HG02970 (cell line): ENCODE data around the gene REEP6.
"Not testable (repeated sequence)": the region's sequence is repeated elsewhere in the genome, so short reads cannot be mapped to it uniquely, and the experiment has no call there.

Experiments used
- ATAC-seq: cut with Tn5 transposase; IDR thresholded peaks from one replicate; pipeline ENCODE4 v1.9.1; 2021; ENCODE audit warnings: mild to moderate bottlenecking, moderate library complexity, moderate number of reproducible peaks; ENCODE audit not compliant: unreplicated experiment, low FRiP score

The REEP6 gene

DNA sequence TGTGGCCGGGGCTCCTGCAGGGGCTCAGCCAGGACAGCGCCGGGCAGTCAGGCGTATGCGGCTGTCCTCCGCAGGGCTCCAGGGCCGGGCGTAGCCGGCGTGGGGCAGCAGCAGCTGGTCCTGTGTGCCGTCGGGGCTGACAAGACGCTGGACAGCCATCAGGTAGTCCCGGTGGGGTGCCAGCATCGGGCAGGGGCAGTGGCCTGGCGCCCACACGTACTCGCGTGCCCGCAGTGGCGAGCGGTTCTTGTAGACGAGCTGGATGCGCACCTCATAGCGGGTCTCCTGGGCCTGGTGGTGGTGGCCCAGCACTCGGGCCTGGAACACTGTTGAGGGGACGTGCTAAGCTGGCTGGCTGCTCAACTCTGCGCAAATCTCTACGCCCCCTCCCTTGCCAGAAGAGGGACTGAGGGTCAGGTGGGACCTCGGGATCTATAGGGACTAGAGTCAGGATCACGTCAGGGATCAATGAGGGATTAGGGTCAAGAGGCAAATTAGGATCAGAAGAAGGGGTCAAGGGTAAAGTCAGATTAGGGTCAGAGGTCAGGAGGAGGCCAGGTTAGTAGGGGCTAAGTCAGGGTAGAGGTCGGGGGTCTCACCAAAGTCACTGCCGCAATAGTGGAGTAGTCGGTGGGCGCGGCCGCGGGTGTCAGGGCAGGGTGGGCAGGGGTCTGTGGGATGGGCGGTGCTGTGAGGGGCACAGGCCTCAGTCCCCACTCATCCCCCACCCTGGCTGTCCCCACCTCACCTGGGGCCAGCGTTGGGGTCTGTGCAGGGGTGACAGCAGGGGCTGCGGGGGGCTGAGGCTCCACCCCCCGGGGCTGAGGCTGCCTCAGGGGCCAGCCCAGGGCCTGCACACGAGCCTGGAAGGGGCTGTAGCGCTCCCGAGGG, 15.3 kb downstream of the REEP6 start:
- ATAC-seq = no peak

GRCh38 chr19:1507192-1507660, 16.2 kb downstream of the REEP6 start:
- no peak for ATAC-seq

GRCh38 chr19:1507763-1508506, 17.0 kb downstream of the REEP6 start:
- no peak for ATAC-seq

DNA sequence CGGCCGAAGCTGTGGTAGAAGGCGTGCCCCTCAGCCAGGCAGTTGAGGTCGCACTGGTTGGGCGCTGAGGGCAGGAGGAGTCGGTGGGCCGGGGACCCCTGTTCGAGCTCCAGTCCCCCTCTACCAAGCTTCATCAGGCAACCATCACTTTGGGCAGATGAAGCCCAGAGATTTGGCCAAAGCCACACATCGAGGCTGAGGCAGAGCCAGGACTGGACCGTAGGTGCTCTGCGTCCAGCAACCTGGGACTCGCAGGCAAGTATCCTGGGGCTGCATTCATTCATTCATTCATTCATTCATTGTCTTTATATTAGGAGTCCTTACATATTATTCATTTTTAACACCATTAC, 17.5 kb downstream of the REEP6 start:
- ATAC-seq = no peak

DNA sequence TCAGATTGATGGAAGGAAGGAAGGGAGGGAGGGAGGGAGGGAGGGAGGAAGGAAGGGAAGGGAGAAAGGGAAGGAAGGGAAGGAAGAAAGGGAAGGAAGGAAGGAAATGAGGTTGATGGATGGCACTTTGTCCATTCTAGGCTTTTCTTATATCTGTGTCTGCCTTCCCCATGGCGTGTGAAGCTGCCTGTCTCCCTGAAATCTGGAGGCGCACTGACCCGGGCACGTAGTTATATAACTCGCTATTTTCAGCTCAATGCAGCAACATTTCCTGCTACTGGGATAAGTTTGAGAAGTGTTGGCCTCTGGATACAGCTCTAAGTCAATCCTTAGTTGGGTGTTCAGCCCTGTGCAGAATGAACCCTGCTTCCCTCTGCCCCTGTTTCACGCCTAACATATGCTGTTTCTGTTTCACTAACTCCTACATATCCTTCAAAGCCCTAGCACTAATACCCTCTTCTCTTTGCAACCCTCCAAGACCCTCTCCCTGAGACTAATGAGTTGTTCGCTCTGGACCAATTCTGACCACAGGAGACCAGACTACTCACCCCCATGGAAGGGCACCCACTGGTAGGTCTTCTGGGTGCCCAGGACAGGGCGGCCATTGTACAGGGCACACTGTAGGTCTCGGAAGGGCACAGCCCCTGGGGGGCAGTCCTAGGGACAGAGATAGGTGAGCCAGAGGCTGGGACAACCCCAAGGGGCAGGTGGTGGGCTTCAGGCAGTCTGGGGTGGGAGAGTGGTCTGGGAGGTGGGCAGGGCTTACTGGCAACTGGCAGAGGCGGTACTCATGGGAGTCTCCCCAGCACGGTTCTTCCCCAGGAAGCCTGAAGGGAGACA, 18.8 kb downstream of the REEP6 start:
- ATAC-seq = no peak

DNA sequence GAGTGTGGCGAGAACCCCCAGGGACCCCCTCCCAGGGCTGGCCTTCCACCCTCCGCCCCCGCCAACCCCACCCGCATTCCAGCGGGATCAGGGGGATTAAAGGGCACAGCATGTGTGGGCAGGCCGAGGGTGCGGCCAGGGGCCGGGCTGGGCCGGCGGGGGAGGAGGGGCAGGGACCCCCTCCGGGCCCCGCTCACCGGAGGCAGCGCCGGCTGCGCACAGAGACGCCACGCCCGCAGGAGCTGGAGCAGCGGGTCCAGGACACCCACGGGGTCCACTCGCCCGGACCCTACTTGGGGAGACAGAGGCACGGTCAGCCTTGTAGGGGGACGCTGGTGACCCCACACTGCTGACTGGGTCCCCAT, 19.4 kb downstream of the REEP6 start:
- ATAC-seq = no peak

- ATAC-seq = no peak
Measured at GRCh38 chr19:1510807-1511206, 19.8 kb downstream of the REEP6 start.

- no peak for ATAC-seq
Measured at GRCh38 chr19:1511318-1512317, 20.6 kb downstream of the REEP6 start.

- ATAC-seq = no peak
Measured at GRCh38 chr19:1512671-1513498, 21.9 kb downstream of the REEP6 start, which contains the start of gene ADAMTSL5. Gene ADAMTSL5 (minus strand): TSS chr19:1513019. CDS start chr19:1510943, 2,076 bp downstream.

- ATAC-seq = no peak
Measured at GRCh38 chr19:1513499-1514294, 22.7 kb downstream of the REEP6 start.

- ATAC-seq = no peak
Measured at GRCh38 chr19:1514295-1514661, 23.3 kb downstream of the REEP6 start.

DNA sequence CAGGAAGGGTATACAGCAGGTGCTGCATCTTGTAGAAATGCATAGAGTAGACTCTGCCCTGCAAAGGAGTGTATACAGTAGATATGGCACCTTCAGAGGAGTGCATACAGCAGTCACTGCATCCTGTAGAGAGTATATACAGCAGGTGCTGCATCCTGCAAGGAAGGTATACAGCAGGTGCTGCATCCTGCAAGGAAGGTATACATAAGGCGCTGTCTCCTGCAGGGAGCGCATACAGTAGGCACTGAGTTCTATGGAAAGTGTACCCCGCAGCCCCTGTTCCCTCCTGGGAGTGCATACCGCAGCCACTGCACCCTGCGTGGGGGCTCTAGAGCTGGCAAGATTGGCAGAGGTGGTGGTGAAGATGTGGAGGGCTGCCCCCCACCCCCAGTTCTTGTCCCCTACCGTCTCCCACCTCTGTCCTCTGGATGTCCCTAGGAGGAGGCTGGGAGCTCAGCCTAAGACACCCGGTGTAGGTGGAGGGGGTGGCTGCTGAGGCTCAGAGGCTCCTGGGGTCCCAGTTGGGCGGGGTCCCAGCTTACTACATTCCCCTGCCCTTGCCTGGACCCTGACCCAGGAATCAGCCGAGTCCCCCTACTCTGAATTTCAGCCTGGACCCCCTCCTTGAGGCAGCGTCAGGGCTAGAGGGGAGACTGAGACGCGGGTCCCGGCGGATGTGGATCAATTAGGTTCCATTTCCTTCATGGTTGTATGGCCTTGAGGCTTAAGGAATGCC, 24.2 kb downstream of the REEP6 start:
- no peak for ATAC-seq

DNA sequence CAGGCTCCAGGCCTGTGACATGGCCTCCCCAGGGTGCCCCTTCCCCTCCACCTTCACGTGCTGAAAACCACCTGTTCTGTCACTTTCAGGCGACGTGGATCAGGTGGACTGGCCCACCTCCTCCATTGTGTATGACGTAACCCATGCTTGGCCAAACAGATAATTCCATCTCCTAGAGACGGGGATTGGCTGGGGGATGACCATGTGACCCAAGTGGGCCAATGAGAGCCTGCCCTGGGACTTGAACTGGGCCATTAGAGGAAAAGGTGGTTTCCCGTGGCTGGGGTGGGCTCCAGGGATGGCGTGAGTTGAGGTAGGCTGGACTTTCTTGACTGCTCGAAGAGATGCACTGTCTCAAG, 25.4 kb downstream of the REEP6 start:
- no peak for ATAC-seq

- no peak for ATAC-seq
Measured at GRCh38 chr19:1518471-1518870, 27.5 kb downstream of the REEP6 start.

- ATAC-seq = not testable (repeated sequence)
Measured at GRCh38 chr19:1519802-1520201, 28.8 kb downstream of the REEP6 start.

DNA sequence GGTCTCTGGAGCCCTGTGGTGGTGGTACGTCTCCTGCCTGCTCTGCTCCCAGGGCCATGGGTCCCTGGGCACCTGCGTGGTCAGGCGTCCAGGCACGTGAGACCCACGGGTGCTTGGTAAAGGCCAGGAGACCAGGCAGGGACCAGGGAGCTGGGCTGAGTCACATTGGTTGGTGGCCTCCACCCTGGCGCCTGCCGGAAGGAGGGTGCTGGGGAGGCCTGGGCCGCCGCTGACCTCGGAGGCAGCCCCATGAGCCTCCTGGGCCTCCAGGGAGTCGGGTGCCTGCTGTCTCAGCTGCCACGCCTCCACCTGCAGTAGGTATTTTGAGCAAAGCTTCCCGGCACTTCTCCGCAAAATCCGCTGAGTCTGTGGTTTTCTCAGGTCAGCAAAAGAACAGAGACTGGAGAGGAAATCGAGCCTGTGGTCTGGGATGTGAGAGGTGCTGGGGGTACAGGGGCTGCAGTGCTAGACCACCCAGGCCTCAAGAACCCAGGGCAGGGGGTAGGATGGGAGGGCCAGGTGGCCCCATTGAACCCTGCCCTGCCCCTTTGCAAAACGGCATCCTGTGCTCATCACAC, 29.3 kb downstream of the REEP6 start:
- no peak for ATAC-seq

DNA sequence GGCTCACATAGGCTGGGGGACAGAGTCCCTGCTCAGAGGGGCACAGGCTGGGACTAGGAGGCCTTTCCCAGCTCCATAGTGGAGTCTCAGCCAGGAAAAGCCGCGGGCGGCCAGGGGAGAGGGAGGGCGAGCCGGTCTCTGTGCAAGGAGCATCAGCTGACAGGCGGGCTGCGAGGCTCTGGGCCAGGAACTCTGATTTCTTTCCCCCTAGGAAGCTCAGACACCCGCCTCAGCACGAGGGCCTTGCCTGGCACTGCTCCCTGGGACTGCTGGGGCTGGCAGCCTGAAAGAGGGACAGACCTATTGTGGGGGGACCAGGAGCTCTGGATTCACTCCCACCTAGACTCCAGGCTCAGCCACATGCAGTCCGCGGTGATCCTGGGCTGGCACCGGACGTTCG, 30.7 kb downstream of the REEP6 start:
- ATAC-seq = no peak
